SK-N-SH treated with all-trans-retinoic acid at 6 μM for 48 hours (cell line): ENCODE data around the gene U2SURP.

Source experiments
- SNAI2 ChIP-seq: fragments of 250-450 bp; sonication (Bioruptor Pico); IDR thresholded peaks from 2 replicates; pipeline ENCODE4 v1.5.0; 2020; ENCODE audit warnings: mild to moderate bottlenecking, moderate library complexity
- ZFP30 ChIP-seq: fragments of 450-650 bp; formaldehyde crosslinking; IDR thresholded peaks from 2 replicates; pipeline ENCODE4 v1.5.0; 2022; ENCODE audit warnings: mild to moderate bottlenecking, moderate library complexity

DNA sequence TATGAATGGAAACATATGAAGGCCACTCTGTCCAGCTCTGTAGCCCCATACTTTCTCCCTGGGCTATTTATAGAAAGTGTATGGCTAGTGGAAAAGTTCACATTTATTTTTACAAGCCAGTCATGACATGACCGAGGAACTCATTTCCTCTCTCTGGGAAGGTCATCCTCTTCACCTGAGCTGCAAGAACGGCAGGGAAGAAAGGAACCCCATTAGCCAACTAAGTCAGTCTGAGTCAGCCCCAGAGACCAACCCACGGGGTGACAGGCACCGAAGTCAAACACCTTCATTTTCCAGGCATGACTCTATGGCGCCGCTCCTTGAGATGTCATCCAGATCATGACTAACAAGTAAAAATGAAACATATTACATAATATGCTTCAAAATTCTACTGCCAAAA is 42.7 kb upstream of the U2SURP start:
- TF ChIP-seq SNAI2 = no peak
- TF ChIP-seq ZFP30 (CRISPR knock-in tag) = no peak
